ENCODE measurements around the gene SECTM1.
"Not testable (repeated sequence)": the region's sequence is repeated elsewhere in the genome, so short reads cannot be mapped to it uniquely, and the experiment has no call there.

Gene SECTM1

GRCh38 chr17:82367724-82368524 lies 34.4 kb upstream of the SECTM1 start:
- no peak for DNase-seq

GRCh38 chr17:82366749-82367148 lies 33.2 kb upstream of the SECTM1 start:
- DNase-seq = no peak

- peak; percentile 57 for DNase-seq
Observed at GRCh38 chr17:82365606-82366295, 32.2 kb upstream of the SECTM1 start.

GRCh38 chr17:82361885-82362633 lies 28.5 kb upstream of the SECTM1 start:
- DNase-seq = no peak

GRCh38 chr17:82359451-82360074 lies 26.0 kb upstream of the SECTM1 start:
- not testable (repeated sequence) for DNase-seq

GRCh38 chr17:82358465-82359350 lies 25.1 kb upstream of the SECTM1 start, which contains the start of gene TEX19:
TEX19 (plus strand) TSS chr17:82359247; CDS start chr17:82362151, 2,904 bp downstream.
- peak; percentile 59 for DNase-seq

- no peak for DNase-seq
Observed at GRCh38 chr17:82357394-82357793, 23.8 kb upstream of the SECTM1 start.

GRCh38 chr17:82356845-82357355 lies 23.3 kb upstream of the SECTM1 start:
- no peak for DNase-seq

GRCh38 chr17:82355770-82356427 lies 22.3 kb upstream of the SECTM1 start:
- no peak for DNase-seq

- DNase-seq = no peak
Observed at GRCh38 chr17:82354804-82355308, 21.3 kb upstream of the SECTM1 start.

GRCh38 chr17:82353484-82353883 lies 19.9 kb upstream of the SECTM1 start:
- DNase-seq = no peak

- DNase-seq = peak; percentile 96
Observed at GRCh38 chr17:82351713-82352488, 18.3 kb upstream of the SECTM1 start.

- DNase-seq = no peak
Observed at GRCh38 chr17:82351254-82351712, 17.7 kb upstream of the SECTM1 start.

GRCh38 chr17:82350182-82351030 lies 16.8 kb upstream of the SECTM1 start:
- no peak for DNase-seq

- no peak for DNase-seq
Observed at GRCh38 chr17:82349287-82349701, 15.7 kb upstream of the SECTM1 start.

- no peak for DNase-seq
Observed at GRCh38 chr17:82348866-82349265, 15.3 kb upstream of the SECTM1 start.

GRCh38 chr17:82348434-82348833 lies 14.9 kb upstream of the SECTM1 start:
- DNase-seq = no peak

GRCh38 chr17:82347994-82348393 lies 14.4 kb upstream of the SECTM1 start:
- not testable (repeated sequence) for DNase-seq

Measured in NCI-H1694 (cell line).